Endothelial cell of umbilical vein (primary cell): ENCODE data around the gene RPL23. TPM values are rescaled to one million over a fixed set of nuclear protein-coding genes. Genes with fewer than 3 reads are reported as not detected.
A peak's percentile ranks its signal among the peaks of the same experiment; 100 is the strongest.

Experiments used
- BruUV-seq: library from RNA; stranded (reverse); fragments of 400-500 nt; replicated peaks from 2 replicates; lab custom pipeline; 2021; lab: Mats Ljungman, UMichigan
- CTCF ChIA-PET: fragments of 300-600, 350-600 bp; sonication (Branson Sonifier 250); formaldehyde crosslinking; loops from one replicate; lab custom pipeline; 2021; ENCODE audit warnings: antibody characterized with exemption, inconsistent platforms; lab: Charles Lee
- POLR2A ChIA-PET: fragments of 300-600, 350-600 bp; sonication (Branson Sonifier 250); formaldehyde crosslinking; loops from one replicate; lab custom pipeline; 2021; ENCODE audit warnings: antibody characterized with exemption, inconsistent platforms; lab: Charles Lee
- DNase-seq: peaks from one replicate; pipeline ENCODE4 v3.0.0-alpha.2; 2011; ENCODE audit warnings: low read depth, low spot score
- FAIRE-seq: peaks from 2 replicates; lab custom pipeline; 2011; peaks lifted over from hg19 to GRCh38; lab: Jason Lieb, UNC
- H2AFZ ChIP-seq: 2 replicates; pipeline ENCODE4 v1.6.0; 2012; ENCODE audit warnings: low read depth, low read length, control low read depth, inconsistent platforms
- H3K27ac ChIP-seq: 2 replicates; pipeline ENCODE4 v1.5.1; 2011; ENCODE audit warnings: low read depth, mild to moderate bottlenecking, control low read depth, low read length, moderate library complexity; ENCODE audit not compliant: insufficient read depth
- H3K27me3 ChIP-seq, 2 experiments: 2 replicates each; pipeline versions ENCODE4 v1.6.0 to v1.6.1; 2011; ENCODE audit warnings: low read length in 2 of 2, mixed read lengths in 1 of 2; ENCODE audit not compliant: control insufficient read depth in 2 of 2, insufficient read depth in 2 of 2
- H3K36me3 ChIP-seq, 2 experiments: 2 replicates in 1 of 2; 3 replicates in 1 of 2; pipeline ENCODE4 v1.5.1; 2011; ENCODE audit warnings: low read length in 2 of 2, mild to moderate bottlenecking in 1 of 2, moderate library complexity in 1 of 2; ENCODE audit not compliant: control insufficient read depth in 2 of 2, insufficient read depth in 2 of 2; ENCODE audit errors: extremely low read depth in 1 of 2
- H3K4me1 ChIP-seq: 3 replicates; pipeline ENCODE4 v1.5.1; 2011; ENCODE audit warnings: mild to moderate bottlenecking, low read length; ENCODE audit not compliant: control insufficient read depth, insufficient read depth; ENCODE audit errors: extremely low read depth
- H3K4me2 ChIP-seq: 2 replicates; pipeline ENCODE4 v1.6.1; 2011; ENCODE audit warnings: low read length, control low read depth, mixed read lengths; ENCODE audit not compliant: insufficient read depth
- H3K4me3 ChIP-seq, 3 experiments: fragments of 200-600 bp in 1 of 3; sonication (generic), shearing (Covaris generic) in 1 of 3; replicated peaks in 1 of 3; 2 replicates each; pipeline ENCODE4 v1.5.1; 2011 to 2016; ENCODE audit warnings: control low read depth in 3 of 3, low read length in 3 of 3, mild to moderate bottlenecking in 2 of 3, inconsistent platforms in 1 of 3, low read depth in 1 of 3, moderate library complexity in 1 of 3; ENCODE audit not compliant: insufficient read depth in 1 of 3
- H3K79me2 ChIP-seq: 2 replicates; pipeline ENCODE4 v1.6.0; 2012; ENCODE audit warnings: low read length, inconsistent platforms; ENCODE audit not compliant: control insufficient read depth, insufficient read depth
- H3K9ac ChIP-seq: replicated peaks from 2 replicates; pipeline ENCODE3; 2011; ENCODE audit warnings: low read length, control low read depth; ENCODE audit not compliant: insufficient read depth; ENCODE audit errors: extremely low read depth
- H3K9me1 ChIP-seq: replicated peaks from 3 replicates; pipeline ENCODE4 v1.6.0; 2011; ENCODE audit warnings: mild to moderate bottlenecking, low read length; ENCODE audit not compliant: control insufficient read depth, insufficient read depth; ENCODE audit errors: extremely low read depth
- H3K9me3 ChIP-seq: replicated peaks from 2 replicates; pipeline ENCODE4 v1.5.1; 2012; ENCODE audit warnings: low read length, inconsistent platforms; ENCODE audit not compliant: control insufficient read depth, insufficient read depth
- H4K20me1 ChIP-seq: replicated peaks from 2 replicates; pipeline ENCODE3; 2011; ENCODE audit warnings: mild to moderate bottlenecking, low read length; ENCODE audit not compliant: control insufficient read depth, insufficient read depth; ENCODE audit errors: extremely low read depth
- EZH2 ChIP-seq: IDR thresholded peaks from 2 replicates; pipeline ENCODE4 v1.6.1; 2012; ENCODE audit warnings: borderline replicate concordance, low read depth, mild to moderate bottlenecking, moderate library complexity, low read length, inconsistent platforms; ENCODE audit not compliant: severe bottlenecking
- FOS ChIP-seq: IDR thresholded peaks from 2 replicates; pipeline ENCODE4 v1.6.1; 2011; ENCODE audit warnings: mild to moderate bottlenecking, low read length, moderate library complexity, borderline replicate concordance; ENCODE audit not compliant: insufficient read depth
- GATA2 ChIP-seq: IDR thresholded peaks from 2 replicates; pipeline ENCODE4 v1.7.0; 2011; ENCODE audit warnings: low read depth, mild to moderate bottlenecking, moderate library complexity, mixed read lengths, low read length; ENCODE audit not compliant: insufficient read length, insufficient read depth
- JUN ChIP-seq: IDR thresholded peaks from 2 replicates; pipeline ENCODE4 v1.6.1; 2011; ENCODE audit warnings: borderline replicate concordance, low read depth; ENCODE audit not compliant: insufficient read length, insufficient read depth
- MYC ChIP-seq: IDR thresholded peaks from one replicate; pipeline ENCODE4 v1.6.1; 2011; ENCODE audit warnings: mild to moderate bottlenecking, low read depth, low read length
- POLR2A ChIP-seq: IDR thresholded peaks from 2 replicates; pipeline ENCODE4 v1.6.1; 2012; ENCODE audit warnings: low read depth, mild to moderate bottlenecking, control low read depth, low read length
- POLR2AphosphoS5 ChIP-seq: IDR thresholded peaks from 2 replicates; pipeline ENCODE4 v1.6.1; 2012; ENCODE audit warnings: low read depth, mild to moderate bottlenecking, control low read depth, low read length, moderate library complexity; ENCODE audit not compliant: insufficient read depth
- dilution Hi-C: fragments of 300-500 bp; cut with MboI; formaldehyde crosslinking; loops from one replicate; pipeline ENCODE4 v1.15.0; 2019; ENCODE audit warnings: low sequenced_read_pairs; ENCODE audit not compliant: extremely low pct_ligation_motif_present
- intact Hi-C: fragments of 100-400 bp; cut with micrococcal nuclease; formaldehyde crosslinking; loops from one replicate; pipeline ENCODE4 v1.10.0; 2022
- polyA plus RNA-seq, 4 experiments: library from polyadenylated mRNA; depleted of rRNA in 3 of 4; stranded (reverse) in 3 of 4; unstranded in 1 of 4; fragments of >200 nt; gene quantifications; 2 replicates each; pipeline versions ENCODE4 v1.2.1 to v1.2.3, GENCODE V29; 2011 to 2012; ENCODE audit warnings: missing spikeins in 1 of 4
- total RNA-seq: library from RNA; stranded (reverse); gene quantifications from 2 replicates; pipeline ENCODE4 v1.2.3, GENCODE V29; 2021
- TF ChIP-seq, protein P1 (sequence below), 2 donors: IDR thresholded peaks; 1 replicate in 1 of 2; 2 replicates in 1 of 2; pipeline ENCODE4 v1.5.1; 2011; ENCODE audit warnings: low read length in 2 of 2, mild to moderate bottlenecking in 2 of 2, moderate library complexity in 2 of 2, control low read depth in 1 of 2, inconsistent platforms in 1 of 2, low read depth in 1 of 2; ENCODE audit not compliant: insufficient read depth in 1 of 2; ENCODE audit errors: extremely low read depth in 1 of 2
- TF ChIP-seq, protein P2 (sequence below): IDR thresholded peaks from 2 replicates; pipeline ENCODE4 v1.6.1; 2011; ENCODE audit not compliant: insufficient read depth, insufficient read length

RPL23 gene
- total and polyA plus RNA-seq, 2 donors (not counting 3 experiments of a cell fraction or from before 2014, with no cell fraction given) = 1,292 to 1,847 TPM

DNA sequence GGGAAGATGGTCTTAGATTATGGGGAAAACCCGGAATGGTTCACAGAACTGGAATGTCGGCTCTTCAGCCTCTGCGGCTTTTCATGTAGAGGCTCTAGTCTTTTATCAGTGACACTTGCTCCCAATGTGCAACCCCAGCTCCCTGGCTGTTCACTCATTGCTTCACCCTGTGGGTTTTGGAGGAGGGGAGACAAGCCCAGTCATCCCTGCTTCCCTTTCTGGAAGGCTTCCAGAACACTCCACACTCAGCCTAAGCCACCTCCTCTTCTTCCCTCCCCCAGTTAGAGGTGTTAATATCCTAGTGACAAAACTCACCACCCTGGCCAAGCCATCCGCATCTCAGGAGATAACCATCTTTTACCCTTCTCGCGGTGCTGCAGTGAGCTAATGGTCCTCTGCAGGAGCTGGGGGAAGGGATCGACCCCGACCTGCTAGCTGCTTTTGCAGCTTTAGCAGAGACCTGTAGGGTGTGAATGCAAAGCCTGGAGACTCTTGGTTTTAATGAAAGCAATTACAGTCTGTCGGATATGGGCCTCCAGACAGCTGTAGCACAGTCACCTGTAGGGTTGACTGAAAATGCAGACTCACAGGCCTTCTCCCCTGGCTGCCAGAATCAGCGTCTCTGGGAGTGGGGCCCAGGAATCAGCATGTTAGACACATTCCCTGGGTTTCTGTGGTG lies 47.6 kb upstream of the RPL23 start:
- H3K4me3 ChIP-seq = no peak overlapping the region
- H3K9ac ChIP-seq = no peak overlapping the region
- H3K4me1 ChIP-seq = peaks cover 55% of the 10 kb centered on the region
- peak; percentile 75 for DNase-seq
- BruUV-seq = no TSS peak
- intact Hi-C loops (no loop called here), dilution Hi-C loops (no loop called here)
- ChIA-PET POLR2A (interaction anchor here (1.1 kb wide), 1 partner anchor 31 kb away, joined by 3 read pairs; the partner anchor contains the start of gene LASP1), CTCF (interaction anchor here (0.6 to 2.7 kb wide), 13 partner anchors 9 to 273 kb away, joined by 3 to 11 read pairs (median 3); no protein-coding TSS in a partner anchor)
- no peaks in the 10 kb centered on the region for H3K27me3 ChIP-seq
- H2AFZ ChIP-seq = no peak overlapping the region
- no peaks in the 10 kb centered on the region for H3K9me1 ChIP-seq
- peak overlapping the region; percentile 42 for H3K27ac ChIP-seq
- H3K36me3 ChIP-seq = peaks cover 0 to 9% of the 10 kb centered on the region in 2 experiments
- FAIRE-seq = peak; percentile 97
- H3K79me2 ChIP-seq = peaks cover 35% of the 10 kb centered on the region
- no peaks in the 10 kb centered on the region for H4K20me1 ChIP-seq
- peak overlapping the region; percentile 70 for H3K4me2 ChIP-seq
- TF ChIP-seq JUN = no peak
- TF ChIP-seq EZH2 = no peak
- TF ChIP-seq GATA2 = peak; percentile 90
- no peak for TF ChIP-seq MYC
- no peak for TF ChIP-seq POLR2A
- peak; percentile 61 for TF ChIP-seq POLR2AphosphoS5
- peak; percentile 65 for TF ChIP-seq FOS
- TF ChIP-seq, protein P1, sequence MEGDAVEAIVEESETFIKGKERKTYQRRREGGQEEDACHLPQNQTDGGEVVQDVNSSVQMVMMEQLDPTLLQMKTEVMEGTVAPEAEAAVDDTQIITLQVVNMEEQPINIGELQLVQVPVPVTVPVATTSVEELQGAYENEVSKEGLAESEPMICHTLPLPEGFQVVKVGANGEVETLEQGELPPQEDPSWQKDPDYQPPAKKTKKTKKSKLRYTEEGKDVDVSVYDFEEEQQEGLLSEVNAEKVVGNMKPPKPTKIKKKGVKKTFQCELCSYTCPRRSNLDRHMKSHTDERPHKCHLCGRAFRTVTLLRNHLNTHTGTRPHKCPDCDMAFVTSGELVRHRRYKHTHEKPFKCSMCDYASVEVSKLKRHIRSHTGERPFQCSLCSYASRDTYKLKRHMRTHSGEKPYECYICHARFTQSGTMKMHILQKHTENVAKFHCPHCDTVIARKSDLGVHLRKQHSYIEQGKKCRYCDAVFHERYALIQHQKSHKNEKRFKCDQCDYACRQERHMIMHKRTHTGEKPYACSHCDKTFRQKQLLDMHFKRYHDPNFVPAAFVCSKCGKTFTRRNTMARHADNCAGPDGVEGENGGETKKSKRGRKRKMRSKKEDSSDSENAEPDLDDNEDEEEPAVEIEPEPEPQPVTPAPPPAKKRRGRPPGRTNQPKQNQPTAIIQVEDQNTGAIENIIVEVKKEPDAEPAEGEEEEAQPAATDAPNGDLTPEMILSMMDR (IDR thresholded peaks at IDR 0.05; ENCODE audit: extremely low read depth in 1 of 2, insufficient read depth in 1 of 2, low read depth in 1 of 2, low read length in 2 of 2) = no peak
- TF ChIP-seq, protein P2, sequence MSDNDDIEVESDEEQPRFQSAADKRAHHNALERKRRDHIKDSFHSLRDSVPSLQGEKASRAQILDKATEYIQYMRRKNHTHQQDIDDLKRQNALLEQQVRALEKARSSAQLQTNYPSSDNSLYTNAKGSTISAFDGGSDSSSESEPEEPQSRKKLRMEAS = no peak
- no peaks in the 10 kb centered on the region for H3K9me3 ChIP-seq
